HG03442 (cell line): ENCODE results near the gene TTC28.
"Not testable (repeated sequence)": the region's sequence is repeated elsewhere in the genome, so short reads cannot be mapped to it uniquely, and the experiment has no call there.

Experiments used
- ATAC-seq: cut with Tn5 transposase; IDR thresholded peaks from one replicate; pipeline ENCODE4 v1.9.1; 2021; ENCODE audit warnings: mild to moderate bottlenecking, moderate library complexity; ENCODE audit not compliant: unreplicated experiment

The TTC28 gene

GRCh38 chr22:28563636-28564035, 116.0 kb downstream of the TTC28 start:
- no peak for ATAC-seq

- ATAC-seq: no peak
These were observed 117.3 kb downstream of the TTC28 start for GRCh38 chr22:28562324-28562723.

- ATAC-seq: not testable (repeated sequence)
These were observed 118.9 kb downstream of the TTC28 start for GRCh38 chr22:28560743-28561101.

- ATAC-seq: no peak
These were observed 119.4 kb downstream of the TTC28 start for GRCh38 chr22:28560046-28560742.

GRCh38 chr22:28557184-28557583, 122.5 kb downstream of the TTC28 start:
- no peak for ATAC-seq

- ATAC-seq: not testable (repeated sequence)
These were observed 126.4 kb downstream of the TTC28 start for GRCh38 chr22:28553108-28553866.

- no peak for ATAC-seq
These were observed 131.2 kb downstream of the TTC28 start for GRCh38 chr22:28548406-28548805.

GRCh38 chr22:28547132-28547842, 132.4 kb downstream of the TTC28 start:
- no peak for ATAC-seq

GRCh38 chr22:28544431-28544868, 135.2 kb downstream of the TTC28 start:
- no peak for ATAC-seq

GRCh38 chr22:28542980-28543621, 136.5 kb downstream of the TTC28 start:
- no peak for ATAC-seq

- ATAC-seq: no peak
These were observed 138.5 kb downstream of the TTC28 start for GRCh38 chr22:28541137-28541536.

- ATAC-seq: no peak
These were observed 140.7 kb downstream of the TTC28 start for GRCh38 chr22:28538922-28539321.

GRCh38 chr22:28530565-28530964, 149.1 kb downstream of the TTC28 start:
- not testable (repeated sequence) for ATAC-seq

- ATAC-seq: not testable (repeated sequence)
These were observed 150.5 kb downstream of the TTC28 start for GRCh38 chr22:28529144-28529543.

GRCh38 chr22:28521451-28521850, 158.2 kb downstream of the TTC28 start:
- ATAC-seq: no peak

- ATAC-seq: no peak
These were observed 165.3 kb downstream of the TTC28 start for GRCh38 chr22:28514321-28514821.

GRCh38 chr22:28512387-28512786, 167.3 kb downstream of the TTC28 start:
- not testable (repeated sequence) for ATAC-seq

- no peak for ATAC-seq
These were observed 171.7 kb downstream of the TTC28 start for GRCh38 chr22:28507896-28508295.

- ATAC-seq: no peak
These were observed 173.5 kb downstream of the TTC28 start for GRCh38 chr22:28506150-28506535.

GRCh38 chr22:28505416-28506149, 174.1 kb downstream of the TTC28 start:
- no peak for ATAC-seq
